GM12864 (cell line): Measurements from ENCODE around the gene ACOT11.

Experiments used
- DNase-seq: peaks from one replicate; pipeline ENCODE4 v3.0.0-alpha.2; 2011; ENCODE audit warnings: low read depth
- H3K4me3 ChIP-seq: 2 replicates; pipeline ENCODE4 v1.5.1; 2011; ENCODE audit warnings: mild to moderate bottlenecking, low read depth, low read length, control low read depth
- TF ChIP-seq, protein P1 (sequence below): IDR thresholded peaks from 2 replicates; pipeline ENCODE4 v1.5.1; 2011; ENCODE audit warnings: low read depth, mild to moderate bottlenecking, moderate library complexity, low read length, control low read depth, inconsistent platforms; ENCODE audit errors: missing control alignments

ACOT11 gene

DNA sequence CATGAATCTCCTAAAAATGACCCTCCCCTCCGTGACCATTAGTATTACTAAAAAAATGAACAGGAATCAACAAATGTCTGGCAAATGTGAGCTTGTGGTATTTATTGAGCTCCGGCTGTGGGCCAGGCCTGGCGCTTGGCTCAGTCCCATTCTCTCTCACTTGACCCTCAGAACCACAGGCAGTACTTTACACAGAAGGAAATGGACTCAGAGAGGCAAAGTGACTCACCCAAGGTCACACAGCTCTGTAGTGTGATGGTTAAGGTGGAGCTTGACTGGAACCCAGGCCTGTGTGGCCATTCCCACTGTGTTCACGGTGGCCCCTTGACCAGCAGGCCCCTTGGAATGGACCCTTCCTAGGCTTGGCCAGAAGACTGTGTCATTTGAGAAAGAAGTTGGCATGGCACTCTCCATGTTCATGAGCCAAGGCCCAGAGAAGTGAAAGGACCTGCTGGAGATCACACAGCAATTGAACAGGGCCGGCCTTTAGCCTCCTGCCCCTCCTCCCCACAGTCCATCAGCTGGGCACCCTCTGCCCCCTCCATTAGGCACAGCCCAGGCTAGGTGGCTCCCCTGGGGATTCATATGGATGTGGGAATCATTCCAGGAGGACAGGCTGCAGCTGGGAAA lies 43.2 kb downstream of the ACOT11 start:
- no peak for DNase-seq
- TF ChIP-seq, protein P1, sequence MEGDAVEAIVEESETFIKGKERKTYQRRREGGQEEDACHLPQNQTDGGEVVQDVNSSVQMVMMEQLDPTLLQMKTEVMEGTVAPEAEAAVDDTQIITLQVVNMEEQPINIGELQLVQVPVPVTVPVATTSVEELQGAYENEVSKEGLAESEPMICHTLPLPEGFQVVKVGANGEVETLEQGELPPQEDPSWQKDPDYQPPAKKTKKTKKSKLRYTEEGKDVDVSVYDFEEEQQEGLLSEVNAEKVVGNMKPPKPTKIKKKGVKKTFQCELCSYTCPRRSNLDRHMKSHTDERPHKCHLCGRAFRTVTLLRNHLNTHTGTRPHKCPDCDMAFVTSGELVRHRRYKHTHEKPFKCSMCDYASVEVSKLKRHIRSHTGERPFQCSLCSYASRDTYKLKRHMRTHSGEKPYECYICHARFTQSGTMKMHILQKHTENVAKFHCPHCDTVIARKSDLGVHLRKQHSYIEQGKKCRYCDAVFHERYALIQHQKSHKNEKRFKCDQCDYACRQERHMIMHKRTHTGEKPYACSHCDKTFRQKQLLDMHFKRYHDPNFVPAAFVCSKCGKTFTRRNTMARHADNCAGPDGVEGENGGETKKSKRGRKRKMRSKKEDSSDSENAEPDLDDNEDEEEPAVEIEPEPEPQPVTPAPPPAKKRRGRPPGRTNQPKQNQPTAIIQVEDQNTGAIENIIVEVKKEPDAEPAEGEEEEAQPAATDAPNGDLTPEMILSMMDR: no peak
- H3K4me3 ChIP-seq: no peak overlapping the region

DNA sequence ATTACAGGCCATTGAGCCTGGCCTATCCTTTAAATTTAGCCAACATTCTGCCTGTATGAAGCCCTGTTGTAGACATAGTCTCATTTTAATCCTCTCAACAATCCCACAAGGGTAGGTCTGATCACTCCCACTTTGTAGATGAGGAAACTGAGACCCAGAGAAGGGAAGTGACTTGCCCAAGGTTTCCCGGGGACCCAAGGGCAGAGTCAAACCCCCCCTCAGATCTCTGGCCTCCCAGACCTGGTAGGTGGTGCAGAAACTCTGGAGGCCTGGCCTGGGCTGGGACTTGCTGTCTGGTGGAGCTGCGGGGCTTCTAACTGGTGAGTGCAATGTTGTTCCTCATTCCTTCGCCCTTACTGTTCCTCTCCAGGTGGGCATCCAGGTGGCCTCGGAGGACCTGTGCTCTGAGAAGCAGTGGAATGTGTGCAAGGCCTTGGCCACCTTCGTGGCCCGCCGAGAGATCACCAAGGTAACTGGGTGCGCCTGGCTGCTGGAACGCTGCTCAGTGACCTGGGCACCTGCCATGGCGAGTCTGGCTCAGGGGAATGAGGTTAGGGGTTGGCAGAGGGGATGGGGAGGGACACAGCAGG lies 45.6 kb downstream of the ACOT11 start:
- TF ChIP-seq, protein P1: no peak
- H3K4me3 ChIP-seq: no peak overlapping the region
- DNase-seq: no peak

DNA sequence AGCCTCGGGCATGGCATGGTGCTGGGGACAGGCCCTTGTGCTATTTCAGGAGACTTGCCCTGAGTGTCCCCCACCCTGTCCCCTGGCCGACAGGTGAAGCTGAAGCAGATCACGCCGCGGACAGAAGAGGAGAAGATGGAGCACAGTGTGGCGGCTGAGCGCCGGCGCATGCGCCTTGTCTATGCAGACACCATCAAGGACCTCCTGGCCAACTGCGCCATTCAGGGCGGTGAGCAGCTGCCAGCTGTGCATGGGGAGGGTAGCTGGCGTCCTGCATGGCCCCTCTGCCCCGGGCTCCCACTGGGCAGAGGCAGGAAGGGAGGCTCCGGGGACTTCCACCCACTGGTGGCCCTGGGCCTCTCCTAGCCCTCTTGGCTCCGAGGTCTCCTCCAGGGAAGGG lies 46.4 kb downstream of the ACOT11 start:
- TF ChIP-seq, protein P1: no peak
- no peak for DNase-seq
- no peak overlapping the region for H3K4me3 ChIP-seq

DNA sequence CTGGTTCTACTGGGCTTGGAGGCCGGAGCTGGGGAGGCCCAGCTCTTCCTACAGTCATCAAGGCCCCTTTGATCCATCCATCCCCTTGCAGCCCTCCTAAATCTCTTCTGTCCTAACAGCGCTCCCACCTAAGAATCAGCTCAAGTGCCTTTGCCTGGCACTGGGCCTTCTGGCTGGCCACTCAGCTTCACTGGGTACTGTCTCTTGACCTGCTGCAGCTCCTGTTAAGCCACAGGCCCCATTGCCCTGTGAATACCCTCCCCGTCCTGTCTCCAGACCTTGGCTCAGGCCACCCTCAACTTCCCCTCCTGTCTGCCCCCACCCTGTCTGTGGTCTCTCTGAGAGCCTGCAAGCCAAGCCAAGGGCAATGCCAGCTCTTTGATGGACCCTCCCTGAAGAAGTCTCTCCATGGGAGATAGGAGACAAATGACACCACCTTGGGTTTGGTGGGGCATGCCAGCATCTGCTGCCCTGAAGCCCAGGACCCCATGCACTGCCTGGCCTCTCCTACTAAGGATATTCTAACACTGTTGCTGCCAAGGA lies 48.0 kb downstream of the ACOT11 start:
- DNase-seq: no peak
- TF ChIP-seq, protein P1: no peak
- no peak overlapping the region for H3K4me3 ChIP-seq

DNA sequence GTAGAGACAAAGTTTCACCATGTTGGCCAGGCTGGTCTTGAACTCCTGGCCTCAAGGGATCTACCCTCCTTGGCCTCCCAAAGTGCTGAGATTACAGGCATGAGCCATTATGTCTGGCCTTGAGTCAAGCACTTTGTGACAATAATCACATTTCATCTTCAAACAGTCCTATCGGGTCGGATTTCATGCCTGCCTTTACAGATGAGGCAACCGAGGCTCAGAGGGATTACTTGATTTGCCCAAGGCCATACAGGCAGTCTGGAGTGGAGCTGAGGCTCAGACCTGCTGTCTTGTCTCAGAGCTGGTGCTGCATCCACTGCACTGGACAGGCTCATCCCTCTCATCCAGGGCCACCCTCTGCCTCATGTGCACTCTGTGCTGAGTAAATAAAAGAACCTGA lies 48.7 kb downstream of the ACOT11 start:
- TF ChIP-seq, protein P1: no peak
- DNase-seq: no peak
- H3K4me3 ChIP-seq: no peak overlapping the region

DNA sequence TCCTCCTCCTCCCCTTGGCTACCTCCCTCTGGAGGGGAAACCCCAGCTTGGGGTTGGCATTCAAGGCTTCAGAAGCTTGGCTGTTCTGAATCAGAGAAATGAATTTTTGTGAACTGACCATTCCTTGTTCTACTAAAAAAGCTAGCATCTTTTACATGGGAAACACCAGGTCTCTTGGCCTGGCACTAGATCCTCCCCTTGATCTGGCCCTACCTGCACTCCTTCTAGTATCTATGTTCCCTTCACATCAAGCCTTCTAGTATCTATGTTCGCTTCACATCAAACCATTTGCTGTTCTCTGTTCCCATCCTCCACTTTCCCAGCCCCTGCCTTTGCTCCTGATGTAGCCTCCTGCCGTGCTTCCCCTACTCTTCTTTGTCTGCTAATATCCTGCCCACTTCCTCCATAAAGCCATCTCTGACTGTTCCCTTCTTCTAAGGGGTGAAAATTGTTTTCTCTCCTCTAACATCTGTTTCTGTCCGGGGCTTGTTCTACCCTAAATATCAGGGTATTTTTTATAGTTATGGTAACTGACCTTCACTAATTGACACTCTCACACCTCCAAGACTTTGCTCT lies 49.5 kb downstream of the ACOT11 start:
- TF ChIP-seq, protein P1: no peak
- DNase-seq: no peak
- H3K4me3 ChIP-seq: no peak overlapping the region
